ENCODE results near the gene SERPINH1. TPM values are rescaled to one million over a fixed set of nuclear protein-coding genes. Genes with fewer than 3 reads are reported as not detected.
"Not testable (repeated sequence)": the region's sequence is repeated elsewhere in the genome, so short reads cannot be mapped to it uniquely, and the experiment has no call there.

Gene SERPINH1
- total and polyA plus RNA-seq, 2 of the 13 experiments (the other 11 are each of a cell fraction or from before 2014, with no cell fraction given), result 83.6 to 83.8 TPM

GRCh38 chr11:75584659-75585292 is 22.7 kb downstream of the SERPINH1 start:
- POLR2A ChIA-PET, result interaction anchor here (1.3 kb wide), 1 partner anchor 15 kb away, joined by 4 read pairs; no protein-coding TSS in a partner anchor

GRCh38 chr11:75585293-75585670 is 23.2 kb downstream of the SERPINH1 start:
- CTCF ChIA-PET (ENCODE audit: low intra/inter-chr PET ratio, low total read pairs), result no interaction called here

More at GRCh38 chr11:75584659-75585292, 22.7 kb downstream of the SERPINH1 start:
- FAIRE-seq; in situ Hi-C loops (cut with HindIII; ENCODE audit: extremely low pct_ligation_motif_present, low pct_unique_long_range_greater_than_20kb); H3K9me3 ChIP-seq (ENCODE audit: low read length); H3K27ac ChIP-seq (ENCODE audit: extremely low read length, insufficient read depth, low read length); H3K4me3 ChIP-seq (replicated peaks in 1 of 3; ENCODE audit: insufficient read depth in 1 of 3, low read depth in 2 of 3, low read length in 3 of 3); BruUV-seq (replicated peaks); H3K9ac ChIP-seq (ENCODE audit: insufficient read depth, low read depth, low read length); H2AFZ ChIP-seq (ENCODE audit: low read length); H3K4me2 ChIP-seq (ENCODE audit: low read depth, low read length); H3K27me3 ChIP-seq (ENCODE audit: control insufficient read depth in 1 of 2, insufficient read depth in 2 of 2, low read length in 2 of 2); H4K20me1 ChIP-seq (ENCODE audit: insufficient read depth, low read length); H3K36me3 ChIP-seq (replicated peaks in 1 of 2; ENCODE audit: control insufficient read depth in 1 of 2, insufficient read depth in 2 of 2, low read length in 2 of 2); CTCF ChIA-PET (ENCODE audit: low intra/inter-chr PET ratio, low total read pairs); DNase-seq (ENCODE audit: low spot score); H3K79me2 ChIP-seq (ENCODE audit: insufficient read depth, low read length); intact Hi-C loops (cut with micrococcal nuclease; ENCODE audit: unreplicated experiment); ATAC-seq: not testable (repeated sequence)
- peaks cover 36% of the 10 kb centered on the region for H3K4me1 ChIP-seq (ENCODE audit: insufficient read depth, low read length)
- WGBS (ENCODE audit: low lambda C conversion rate), result 44% methylated on average over 10 of the region's 12 CpGs
- peak; percentile 11; the same call in 1 of the 2 replicates for TF ChIP-seq RARA (CRISPR knock-in tag; IDR thresholded peaks at IDR 0.05)

More at GRCh38 chr11:75585293-75585670, 23.2 kb downstream of the SERPINH1 start:
- TF ChIP-seq ZNF777 (CRISPR knock-in tag; IDR thresholded peaks at IDR 0.05) (no peak), ZNF784 (CRISPR knock-in tag; IDR thresholded peaks at IDR 0.05; ENCODE audit: borderline replicate concordance) (no peak), NFKB2 (CRISPR knock-in tag; IDR thresholded peaks at IDR 0.05; ENCODE audit: borderline replicate concordance) (no peak), ATF2 (CRISPR knock-in tag; IDR thresholded peaks at IDR 0.05) (no peak), HMGA1 (CRISPR knock-in tag; conservative IDR thresholded peaks at IDR 0.05) (no peak), CREM (IDR thresholded peaks at IDR 0.05) (no peak), CREM (CRISPR knock-in tag; IDR thresholded peaks at IDR 0.05) (no peak), SRF (IDR thresholded peaks at IDR 0.05; ENCODE audit: low read depth, low read length) (no peak), FOSL2 (CRISPR knock-in tag; IDR thresholded peaks at IDR 0.05) (no peak), SP5 (CRISPR knock-in tag; IDR thresholded peaks at IDR 0.05; ENCODE audit: borderline replicate concordance, low read depth) (no peak), HNRNPLL (IDR thresholded peaks at IDR 0.05; ENCODE audit: low read depth, low read length, poor library complexity, severe bottlenecking) (no peak), RBM22 (optimal IDR thresholded peaks at IDR 0.05; ENCODE audit: low read length) (no peak), ZNF382 (CRISPR knock-in tag; IDR thresholded peaks at IDR 0.05; ENCODE audit: borderline replicate concordance) (no peak), KDM2A (CRISPR knock-in tag; IDR thresholded peaks at IDR 0.05; ENCODE audit: borderline replicate concordance, low read depth) (no peak)
- Histone ChIP-seq H2AFZ (ENCODE audit: low read length) (no peak overlapping the region), H3K9ac (ENCODE audit: insufficient read depth, low read depth, low read length) (no peak overlapping the region), H3K27ac (ENCODE audit: extremely low read length, insufficient read depth, low read length) (no peak overlapping the region), H3K36me3 (replicated peaks in 1 of 2; ENCODE audit: control insufficient read depth in 1 of 2, insufficient read depth in 2 of 2, low read length in 2 of 2) (no peaks in the 10 kb centered on the region), H3K4me3 (replicated peaks in 1 of 3; ENCODE audit: insufficient read depth in 1 of 3, low read depth in 2 of 3, low read length in 3 of 3) (no peak overlapping the region), H3K4me2 (ENCODE audit: low read depth, low read length) (no peak overlapping the region), H3K4me1 (ENCODE audit: insufficient read depth, low read length) (peaks cover 36% of the 10 kb centered on the region), H3K27me3 (ENCODE audit: control insufficient read depth in 1 of 2, insufficient read depth in 2 of 2, low read length in 2 of 2) (peaks cover 0 to 10% of the 10 kb centered on the region in 2 experiments; a peak in 3 of 5 replicates), H3K79me2 (ENCODE audit: insufficient read depth, low read length) (no peaks in the 10 kb centered on the region), H3K9me3 (ENCODE audit: low read length) (no peaks in the 10 kb centered on the region), H4K20me1 (ENCODE audit: insufficient read depth, low read length) (no peaks in the 10 kb centered on the region)
- WGBS (ENCODE audit: low lambda C conversion rate), result 14% methylated on average over 2 of the region's 8 CpGs
- ATAC-seq, result no peak
- FAIRE-seq, result no peak
- POLR2A ChIA-PET, result no interaction called here
- no peak for DNase-seq (ENCODE audit: low spot score)
- in situ Hi-C loops (cut with HindIII; ENCODE audit: extremely low pct_ligation_motif_present, low pct_unique_long_range_greater_than_20kb) (no loop called here), intact Hi-C loops (cut with micrococcal nuclease; ENCODE audit: unreplicated experiment) (no loop called here)
- BruUV-seq (replicated peaks), result no TSS peak

Data from HepG2 (cell line).